A673 (cell line): ENCODE data around the gene TBC1D22A. TPM values are rescaled to one million over a fixed set of nuclear protein-coding genes. Genes with fewer than 3 reads are reported as not detected.

Experiments used
- BruUV-seq: library from RNA; stranded (reverse); fragments of 400-500 nt; replicated peaks from 2 replicates; lab custom pipeline; 2021; lab: Mats Ljungman, UMichigan
- CTCF ChIA-PET: fragments of 300-600 bp; sonication (Branson Sonifier 250); formaldehyde crosslinking; loops from one replicate; lab custom pipeline; 2022; ENCODE audit warnings: antibody characterized with exemption; lab: Charles Lee
- POLR2A ChIA-PET: fragments of 300-600 bp; sonication (Branson Sonifier 250); formaldehyde crosslinking; loops from one replicate; lab custom pipeline; 2022; ENCODE audit warnings: antibody characterized with exemption; ENCODE audit not compliant: low non-redundant PET; lab: Charles Lee
- DNase-seq: peaks from one replicate; pipeline ENCODE4 v3.0.0-alpha.2; 2015; ENCODE audit warnings: low spot score
- H3K27ac ChIP-seq: fragments of 200-600 bp; sonication (generic); 2 replicates; pipeline ENCODE4 v1.5.1; 2016; ENCODE audit warnings: mixed run types, low read depth, mild to moderate bottlenecking, mixed read lengths, antibody characterized with exemption, low read length; ENCODE audit not compliant: poor library complexity, severe bottlenecking
- H3K27me3 ChIP-seq: fragments of 200-600 bp; sonication (generic); replicated peaks from 2 replicates; pipeline ENCODE4 v1.6.1; 2017; ENCODE audit warnings: mixed run types, low read depth, mild to moderate bottlenecking, mixed read lengths, antibody characterized with exemption, low read length; ENCODE audit not compliant: insufficient read depth, poor library complexity
- H3K36me3 ChIP-seq: fragments of 200-600 bp; sonication (generic); 2 replicates; pipeline ENCODE4 v1.6.1; 2016; ENCODE audit warnings: mixed run types, mild to moderate bottlenecking, mixed read lengths, antibody characterized with exemption, low read length; ENCODE audit not compliant: insufficient read depth, poor library complexity, severe bottlenecking
- H3K4me1 ChIP-seq: fragments of 200-600 bp; sonication (generic); 2 replicates; pipeline ENCODE4 v1.6.1; 2017; ENCODE audit warnings: mixed run types, mild to moderate bottlenecking, mixed read lengths, antibody characterized with exemption, low read length; ENCODE audit not compliant: insufficient read depth, poor library complexity, severe bottlenecking
- H3K4me3 ChIP-seq: fragments of 200-600 bp; sonication (generic); 2 replicates; pipeline ENCODE4 v1.5.1; 2016; ENCODE audit warnings: low read depth, mixed run types, mild to moderate bottlenecking, mixed read lengths, low read length; ENCODE audit not compliant: poor library complexity, severe bottlenecking
- H3K9me3 ChIP-seq: fragments of 200-600 bp; sonication (generic); 2 replicates; pipeline ENCODE4 v1.6.1; 2016; ENCODE audit warnings: mixed run types, low read depth, mild to moderate bottlenecking, mixed read lengths, antibody characterized with exemption, low read length; ENCODE audit not compliant: poor library complexity, severe bottlenecking
- EZH2 ChIP-seq: fragments of 200-600 bp; sonication (generic); IDR thresholded peaks from 2 replicates; pipeline ENCODE4 v1.6.1; 2017; ENCODE audit warnings: borderline replicate concordance, low read depth, mild to moderate bottlenecking, mixed read lengths, antibody characterized with exemption, low read length; ENCODE audit not compliant: poor library complexity, severe bottlenecking
- intact Hi-C: fragments of 100-400 bp; cut with micrococcal nuclease; formaldehyde crosslinking; loops from one replicate; pipeline ENCODE4 v1.10.0; 2022; ENCODE audit not compliant: unreplicated experiment
- total RNA-seq: library from RNA; stranded (reverse); gene quantifications from 2 replicates; pipeline ENCODE4 v1.2.3, GENCODE V29; 2021
- TF ChIP-seq, protein P1 (sequence below): fragments of 300-800, 200-600 bp; sonication (generic); conservative IDR thresholded peaks from 2 replicates; pipeline ENCODE4 v1.5.1; 2017; ENCODE audit warnings: low read depth, mild to moderate bottlenecking, antibody characterized with exemption, low read length, moderate library complexity, mixed read lengths

TBC1D22A gene
- total RNA-seq, 1 experiment from 2014 or later = 22.5 TPM

DNA sequence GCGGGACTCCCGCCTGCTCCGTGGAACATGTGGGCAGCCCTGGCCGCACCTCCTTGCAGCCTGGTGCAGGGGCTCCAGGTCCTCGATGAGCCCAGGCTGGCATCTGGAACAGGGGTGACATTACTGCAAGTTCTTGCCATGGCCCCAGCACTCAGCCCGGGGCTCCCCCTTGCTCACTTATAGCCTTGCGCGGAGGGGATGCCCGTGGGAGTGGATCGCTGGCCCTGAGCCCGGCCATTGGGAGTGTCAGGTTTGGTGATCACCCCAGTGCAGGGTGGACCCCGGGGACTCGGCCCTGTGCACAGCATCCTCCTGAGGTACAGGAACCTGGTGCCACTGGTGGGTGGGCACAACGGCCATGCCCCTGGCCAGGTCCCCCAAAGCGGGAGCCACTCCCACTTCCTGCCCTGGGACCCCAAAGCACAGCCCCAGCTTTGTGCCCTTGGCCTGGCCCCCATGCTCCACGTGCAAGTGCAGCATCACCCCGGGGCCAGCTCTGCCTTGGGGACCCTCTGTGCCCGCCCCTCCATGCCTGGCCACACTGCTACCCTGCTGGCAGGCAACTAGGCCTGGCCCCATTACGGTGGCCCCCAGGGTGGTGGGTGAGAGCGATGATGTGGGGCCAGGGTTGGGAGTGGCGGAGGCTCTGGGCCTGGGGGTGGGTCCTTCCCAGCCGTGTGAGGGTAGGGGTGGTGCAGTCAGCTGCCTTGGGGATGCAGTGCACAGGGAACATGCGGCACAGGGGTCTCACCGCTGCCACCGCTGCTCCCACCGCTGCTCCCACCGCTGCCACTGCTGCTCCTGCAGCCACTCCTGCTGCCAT, 439.8 kb downstream of the TBC1D22A start:
- no peaks in the 10 kb centered on the region for H3K9me3 ChIP-seq

DNA sequence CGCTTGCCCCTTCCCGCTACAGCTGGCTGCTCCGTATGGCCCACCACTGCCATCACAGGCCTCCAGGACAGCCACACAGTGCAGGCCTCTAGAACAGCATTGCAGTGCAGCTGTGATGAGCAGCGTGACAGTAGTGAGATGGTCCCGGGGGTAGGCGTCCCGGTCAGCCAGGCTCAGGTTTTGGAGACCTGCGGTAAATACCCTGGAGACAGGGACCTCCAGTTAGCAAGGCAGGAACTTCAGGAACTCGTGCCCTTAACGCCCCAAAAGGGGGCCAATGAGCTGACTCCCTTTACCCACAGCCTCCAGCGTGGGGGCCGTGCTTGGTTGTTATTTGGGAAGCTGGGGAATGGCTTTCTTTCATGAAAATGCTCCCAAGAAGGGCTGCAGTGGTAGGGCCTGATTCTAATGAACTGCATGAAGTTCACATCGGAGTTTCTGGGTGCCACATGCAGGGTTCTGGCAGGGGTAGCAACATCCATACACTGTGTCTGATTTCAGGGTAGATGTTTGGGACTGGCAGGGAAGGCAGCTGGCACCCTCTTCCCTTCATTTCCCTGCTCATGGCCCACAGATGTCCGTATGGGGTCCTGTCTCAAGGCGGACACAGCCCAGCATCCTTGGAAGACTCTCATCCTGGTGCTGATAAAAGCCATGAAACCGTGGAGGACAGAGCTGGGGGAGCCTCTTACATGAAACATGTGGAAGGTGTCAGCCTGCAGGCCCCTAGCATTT, 440.5 kb downstream of the TBC1D22A start:
- ChIA-PET CTCF (no interaction called here), POLR2A (no interaction called here)
- Histone ChIP-seq H3K36me3 (no peaks in the 10 kb centered on the region), H3K27ac (no peak overlapping the region), H3K4me1 (no peaks in the 10 kb centered on the region), H3K27me3 (no peaks in the 10 kb centered on the region), H3K9me3 (no peaks in the 10 kb centered on the region), H3K4me3 (no peak overlapping the region)
- intact Hi-C loops = no loop called here
- TF ChIP-seq, protein P1, sequence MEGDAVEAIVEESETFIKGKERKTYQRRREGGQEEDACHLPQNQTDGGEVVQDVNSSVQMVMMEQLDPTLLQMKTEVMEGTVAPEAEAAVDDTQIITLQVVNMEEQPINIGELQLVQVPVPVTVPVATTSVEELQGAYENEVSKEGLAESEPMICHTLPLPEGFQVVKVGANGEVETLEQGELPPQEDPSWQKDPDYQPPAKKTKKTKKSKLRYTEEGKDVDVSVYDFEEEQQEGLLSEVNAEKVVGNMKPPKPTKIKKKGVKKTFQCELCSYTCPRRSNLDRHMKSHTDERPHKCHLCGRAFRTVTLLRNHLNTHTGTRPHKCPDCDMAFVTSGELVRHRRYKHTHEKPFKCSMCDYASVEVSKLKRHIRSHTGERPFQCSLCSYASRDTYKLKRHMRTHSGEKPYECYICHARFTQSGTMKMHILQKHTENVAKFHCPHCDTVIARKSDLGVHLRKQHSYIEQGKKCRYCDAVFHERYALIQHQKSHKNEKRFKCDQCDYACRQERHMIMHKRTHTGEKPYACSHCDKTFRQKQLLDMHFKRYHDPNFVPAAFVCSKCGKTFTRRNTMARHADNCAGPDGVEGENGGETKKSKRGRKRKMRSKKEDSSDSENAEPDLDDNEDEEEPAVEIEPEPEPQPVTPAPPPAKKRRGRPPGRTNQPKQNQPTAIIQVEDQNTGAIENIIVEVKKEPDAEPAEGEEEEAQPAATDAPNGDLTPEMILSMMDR = no peak
- no peak for TF ChIP-seq EZH2
- no TSS peak for BruUV-seq
- DNase-seq = no peak

More for the DNA sequence above, 439.8 kb downstream of the TBC1D22A start:
- no peaks in the 10 kb centered on the region for H3K36me3 ChIP-seq
- no TSS peak for BruUV-seq
- ChIA-PET POLR2A (no interaction called here), CTCF (no interaction called here)
- TF ChIP-seq, protein P1 = no peak
- H3K4me3 ChIP-seq = no peak overlapping the region
- intact Hi-C loops = no loop called here
- H3K27ac ChIP-seq = no peak overlapping the region
- no peak for DNase-seq
- no peaks in the 10 kb centered on the region for H3K4me1 ChIP-seq
- H3K27me3 ChIP-seq = no peaks in the 10 kb centered on the region

DNA sequence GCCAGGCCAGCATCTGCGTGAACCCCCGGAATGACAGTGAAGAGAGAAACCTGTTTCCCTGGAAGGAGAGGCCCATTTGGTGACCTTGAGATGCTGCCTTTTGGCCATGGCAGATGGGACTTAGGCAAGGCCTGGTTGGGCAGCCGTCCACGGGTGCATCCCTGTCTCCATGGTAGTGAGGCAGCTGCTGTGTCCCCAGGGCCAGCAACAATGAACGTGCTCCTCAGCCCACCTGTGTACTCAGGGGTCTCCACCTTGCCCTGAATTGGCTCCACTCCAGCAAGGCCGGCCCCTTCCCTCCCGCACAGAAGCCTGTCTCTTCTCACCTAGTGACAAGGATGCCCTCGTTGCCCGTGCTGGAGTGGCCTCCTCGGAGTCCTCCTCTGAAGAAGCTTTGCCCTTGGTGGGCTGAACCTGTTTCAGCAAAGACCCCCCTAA, 441.1 kb downstream of the TBC1D22A start:
- Histone ChIP-seq H3K27ac (no peak overlapping the region), H3K4me3 (no peak overlapping the region), H3K27me3 (no peaks in the 10 kb centered on the region), H3K9me3 (no peaks in the 10 kb centered on the region), H3K36me3 (no peaks in the 10 kb centered on the region), H3K4me1 (no peaks in the 10 kb centered on the region)
- no TSS peak for BruUV-seq
- intact Hi-C loops = no loop called here
- ChIA-PET CTCF (no interaction called here), POLR2A (no interaction called here)
- DNase-seq = no peak
- no peak for TF ChIP-seq EZH2
- TF ChIP-seq, protein P1 = no peak
